A549 (cell line): Measurements from ENCODE around the gene IL3RA.

ENCODE experiments used
- CTCF ChIP-seq: fragments of >200 bp; sonication (Bioruptor Twin); formaldehyde crosslinking; IDR thresholded peaks from 3 replicates; pipeline ENCODE4 v1.5.1; 2016
- EP300 ChIP-seq, 2 experiments: fragments of >200 bp; sonication (Bioruptor Twin); formaldehyde crosslinking; IDR thresholded peaks; 2 replicates in 1 of 2; 3 replicates in 1 of 2; pipeline ENCODE4 v1.6.1; 2016 to 2017
- MAX ChIP-seq: IDR thresholded peaks from 2 replicates; pipeline ENCODE4 v1.6.1; 2012
- NFE2L2 ChIP-seq: fragments of 150-350 bp; conservative IDR thresholded peaks from 2 replicates; pipeline ENCODE4 v1.6.1; 2014; ENCODE audit warnings: low read length
- POLR2A ChIP-seq: IDR thresholded peaks from 2 replicates; pipeline ENCODE4 v1.6.1; 2012; ENCODE audit warnings: mild to moderate bottlenecking, low read length
- RCOR1 ChIP-seq: fragments of 150-350 bp; IDR thresholded peaks from 2 replicates; pipeline ENCODE4 v1.6.1; 2014; ENCODE audit warnings: antibody characterized with exemption, low read length, low read depth
- ZC3H11A ChIP-seq: fragments of 450-650 bp; IDR thresholded peaks from 2 replicates; pipeline ENCODE4 v1.6.1; 2014; ENCODE audit warnings: antibody characterized with exemption, mild to moderate bottlenecking

- TF ChIP-seq RCOR1 (no peak), NFE2L2 (no peak), MAX (no peak), EP300 (IDR thresholded peaks at IDR 0.05) (no peak), CTCF (no peak), POLR2A (no peak), ZC3H11A (no peak)
Observed at GRCh38 chrX:1378306-1378759, 41.7 kb downstream of the IL3RA start.
